ENCODE results near the gene FRK. TPM values are rescaled to one million over a fixed set of nuclear protein-coding genes. Genes with fewer than 3 reads are reported as not detected.
"Not testable (repeated sequence)": the region's sequence is repeated elsewhere in the genome, so short reads cannot be mapped to it uniquely, and the experiment has no call there.

The FRK gene
- total and polyA plus RNA-seq, 8 donors, result 1.0 to 23.3 (median 6.2) TPM

DNA sequence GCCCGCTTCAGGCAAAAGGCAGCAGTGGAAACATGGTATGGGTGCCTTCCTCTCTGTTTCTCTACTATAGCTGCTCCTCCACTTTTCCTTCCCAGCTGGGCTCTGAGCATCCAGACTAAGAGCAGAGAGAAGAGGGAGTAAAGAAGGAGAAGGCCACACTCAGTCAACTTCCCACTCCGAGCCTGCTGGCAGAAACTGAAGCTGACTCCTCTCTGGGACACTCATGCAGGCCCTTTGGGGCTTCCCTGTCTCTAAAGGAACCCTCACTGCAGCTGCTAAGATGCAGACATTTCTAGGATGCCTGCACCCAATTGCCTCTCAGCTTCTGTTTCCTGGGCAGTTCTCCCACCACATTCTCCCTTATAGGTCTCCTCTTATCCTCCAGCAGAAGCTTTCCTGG, 88.9 kb downstream of the FRK start:
- 78 to 89% (median 85%) methylated on average over 2 of the region's 2 CpGs for WGBS, 5 donors
- Histone ChIP-seq H3K9me3 (no peaks in the 10 kb centered on the region), H3K4me3 (no peak overlapping the region), H3K27me3 (no peaks in the 10 kb centered on the region), H3K36me3 (peaks cover 0 to 5% (median 2%) of the 10 kb centered on the region in 4 donors), H3K4me1 (peaks cover 0 to 7% (median 2%) of the 10 kb centered on the region in 4 donors), H3K27ac (no peak overlapping the region)
- DNase-seq, result no peak
- TF ChIP-seq, protein P1, sequence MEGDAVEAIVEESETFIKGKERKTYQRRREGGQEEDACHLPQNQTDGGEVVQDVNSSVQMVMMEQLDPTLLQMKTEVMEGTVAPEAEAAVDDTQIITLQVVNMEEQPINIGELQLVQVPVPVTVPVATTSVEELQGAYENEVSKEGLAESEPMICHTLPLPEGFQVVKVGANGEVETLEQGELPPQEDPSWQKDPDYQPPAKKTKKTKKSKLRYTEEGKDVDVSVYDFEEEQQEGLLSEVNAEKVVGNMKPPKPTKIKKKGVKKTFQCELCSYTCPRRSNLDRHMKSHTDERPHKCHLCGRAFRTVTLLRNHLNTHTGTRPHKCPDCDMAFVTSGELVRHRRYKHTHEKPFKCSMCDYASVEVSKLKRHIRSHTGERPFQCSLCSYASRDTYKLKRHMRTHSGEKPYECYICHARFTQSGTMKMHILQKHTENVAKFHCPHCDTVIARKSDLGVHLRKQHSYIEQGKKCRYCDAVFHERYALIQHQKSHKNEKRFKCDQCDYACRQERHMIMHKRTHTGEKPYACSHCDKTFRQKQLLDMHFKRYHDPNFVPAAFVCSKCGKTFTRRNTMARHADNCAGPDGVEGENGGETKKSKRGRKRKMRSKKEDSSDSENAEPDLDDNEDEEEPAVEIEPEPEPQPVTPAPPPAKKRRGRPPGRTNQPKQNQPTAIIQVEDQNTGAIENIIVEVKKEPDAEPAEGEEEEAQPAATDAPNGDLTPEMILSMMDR (IDR thresholded peaks at IDR 0.05), result no peak
- no peak for TF ChIP-seq EP300 (IDR thresholded peaks at IDR 0.05)
- no peak for TF ChIP-seq POLR2AphosphoS5 (IDR thresholded peaks at IDR 0.05)
- no peak for TF ChIP-seq POLR2A (IDR thresholded peaks at IDR 0.05)
- intact Hi-C loops (cut with DNase I; ENCODE audit: low total_unique reads), result no loop called here

DNA sequence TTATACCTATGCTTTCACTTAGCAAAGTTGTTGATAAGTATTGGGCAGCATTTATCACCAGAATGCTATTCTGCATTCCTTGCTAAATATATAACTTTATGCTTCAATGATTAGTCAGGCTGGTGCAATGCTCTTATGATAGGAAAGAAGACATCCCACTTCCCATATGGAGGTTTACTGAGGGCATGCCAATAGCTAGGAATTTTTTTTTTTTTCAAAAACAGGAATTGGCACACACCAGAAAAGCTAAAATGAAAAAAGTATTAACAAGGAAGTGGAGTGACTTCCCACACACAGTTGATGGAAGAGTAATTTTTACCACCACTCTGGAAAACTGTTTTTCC, 90.8 kb downstream of the FRK start:
- Histone ChIP-seq H3K9me3 (no peaks in the 10 kb centered on the region), H3K4me1 (peaks cover 0 to 7% (median 2%) of the 10 kb centered on the region in 4 donors), H3K36me3 (peaks cover 0 to 13% (median 8%) of the 10 kb centered on the region in 4 donors), H3K4me3 (no peak overlapping the region), H3K27ac (no peak overlapping the region), H3K27me3 (no peaks in the 10 kb centered on the region)
- TF ChIP-seq POLR2AphosphoS5 (IDR thresholded peaks at IDR 0.05), result no peak
- no peak for TF ChIP-seq POLR2A (IDR thresholded peaks at IDR 0.05)
- TF ChIP-seq EP300 (IDR thresholded peaks at IDR 0.05), result no peak
- TF ChIP-seq, protein P1 (IDR thresholded peaks at IDR 0.05), result no peak
- no peak for DNase-seq
- intact Hi-C loops (cut with DNase I; ENCODE audit: low total_unique reads), result no loop called here

DNA sequence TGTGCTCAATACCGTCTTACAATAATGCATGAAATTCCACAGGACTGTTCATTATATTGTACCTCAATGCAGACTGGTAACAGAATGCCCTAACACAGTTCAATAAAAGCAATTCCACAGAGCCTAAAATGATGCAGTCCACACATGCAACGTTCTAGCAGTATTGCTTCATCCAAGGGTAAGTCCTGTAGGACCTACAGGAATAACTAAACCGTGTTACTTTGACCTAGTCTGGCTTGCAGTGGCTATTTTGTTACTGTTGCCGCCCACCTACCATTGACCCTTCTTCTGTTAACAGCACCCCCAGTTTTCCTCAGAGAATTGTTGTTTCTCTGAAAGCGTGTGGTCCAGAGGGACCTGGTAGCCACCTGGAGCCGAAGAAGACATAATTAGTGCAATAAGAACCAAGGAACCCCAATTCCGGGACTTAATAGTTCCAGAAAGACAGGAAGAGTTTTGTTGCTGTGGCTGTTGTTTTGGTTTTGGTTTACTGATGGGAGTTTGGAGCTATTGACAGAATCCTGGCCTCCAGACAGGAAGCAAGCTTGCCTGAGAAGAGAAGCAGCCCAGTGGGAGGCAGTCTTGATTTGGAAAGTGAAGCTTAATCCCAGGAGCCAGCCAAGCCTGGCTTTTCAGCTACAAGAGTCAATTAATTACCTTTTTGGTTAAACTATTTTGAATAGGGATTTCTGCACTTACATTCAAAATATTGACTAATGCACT, 91.3 kb downstream of the FRK start:
- TF ChIP-seq, protein P1 (IDR thresholded peaks at IDR 0.05), result no peak
- no peak for TF ChIP-seq POLR2AphosphoS5 (IDR thresholded peaks at IDR 0.05)
- no peak for TF ChIP-seq EP300 (IDR thresholded peaks at IDR 0.05)
- TF ChIP-seq POLR2A (IDR thresholded peaks at IDR 0.05), result no peak
- intact Hi-C loops (cut with DNase I; ENCODE audit: low total_unique reads), result no loop called here
- Histone ChIP-seq H3K4me3 (no peak overlapping the region), H3K36me3 (peaks cover 0 to 13% (median 8%) of the 10 kb centered on the region in 4 donors), H3K27ac (no peak overlapping the region), H3K9me3 (no peaks in the 10 kb centered on the region), H3K4me1 (peaks cover 0 to 7% (median 2%) of the 10 kb centered on the region in 4 donors), H3K27me3 (no peaks in the 10 kb centered on the region)
- no peak for DNase-seq
- WGBS, 5 donors, result 83 to 91% (median 83%) methylated on average over 7 of the region's 7 CpGs

DNA sequence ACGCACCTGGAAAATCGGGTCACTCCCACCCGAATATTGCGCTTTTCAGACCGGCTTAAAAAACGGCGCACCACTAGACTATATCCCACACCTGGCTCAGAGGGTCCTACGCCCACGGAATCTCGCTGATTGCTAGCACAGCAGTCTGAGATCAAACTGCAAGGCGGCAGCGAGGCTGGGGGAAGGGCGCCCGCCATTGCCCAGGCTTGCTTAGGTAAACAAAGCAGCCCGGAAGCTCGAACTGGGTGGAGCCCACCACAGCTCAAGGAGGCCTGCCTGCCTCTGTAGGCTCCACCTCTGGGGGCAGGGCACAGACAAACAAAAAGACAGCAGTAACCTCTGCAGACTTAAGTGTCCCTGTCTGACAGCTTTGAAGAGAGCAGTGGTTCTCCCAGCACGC, 100.4 kb downstream of the FRK start:
- H3K4me3 ChIP-seq; H3K9me3 ChIP-seq; H3K4me1 ChIP-seq; H3K27me3 ChIP-seq; H3K27ac ChIP-seq; intact Hi-C loops (cut with DNase I; ENCODE audit: low total_unique reads); DNase-seq: not testable (repeated sequence)
- H3K36me3 ChIP-seq, result peaks cover 0 to 11% (median 0%) of the 10 kb centered on the region in 4 donors
- WGBS, 5 donors, result 85 to 95% (median 92%) methylated on average over 9 to 16 of the region's 17 CpGs

DNA sequence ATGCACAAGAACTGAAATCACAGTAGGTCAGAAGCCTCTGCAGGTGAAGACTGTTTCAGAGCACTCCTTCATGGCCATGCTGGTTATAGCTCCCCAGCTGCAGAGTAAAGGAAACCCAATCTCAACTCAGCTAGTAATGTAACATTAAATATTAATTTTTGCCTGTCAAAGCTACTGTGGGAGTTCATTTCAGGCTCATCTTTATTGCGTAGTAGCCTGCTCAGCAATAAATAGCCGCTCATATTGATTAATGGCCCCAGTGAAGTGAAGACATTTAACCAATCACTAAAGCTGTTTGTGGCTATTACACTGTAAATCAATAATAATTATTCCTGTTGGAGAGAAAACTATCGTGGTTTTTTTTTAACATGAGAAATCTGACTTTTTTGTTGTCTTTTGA, 101.7 kb downstream of the FRK start:
- peaks cover 0 to 16% (median 0%) of the 10 kb centered on the region in 4 donors for H3K36me3 ChIP-seq
- no peak for DNase-seq

More for the DNA sequence above, 101.7 kb downstream of the FRK start:
- H3K4me1 ChIP-seq, result no peaks in the 10 kb centered on the region
- no peak overlapping the region for H3K4me3 ChIP-seq
- H3K9me3 ChIP-seq, result no peaks in the 10 kb centered on the region
- H3K27ac ChIP-seq, result no peak overlapping the region
- no peak for TF ChIP-seq POLR2AphosphoS5 (IDR thresholded peaks at IDR 0.05)
- no peak for TF ChIP-seq POLR2A (IDR thresholded peaks at IDR 0.05)
- intact Hi-C loops (cut with DNase I; ENCODE audit: low total_unique reads), result no loop called here
- H3K27me3 ChIP-seq, result no peaks in the 10 kb centered on the region
- WGBS, 5 donors, result 66 to 93% (median 88%) methylated on average over 3 of the region's 3 CpGs

All from stomach (tissue), 9 donors.